ENCODE results near the gene UBASH3A.

UBASH3A gene

DNA sequence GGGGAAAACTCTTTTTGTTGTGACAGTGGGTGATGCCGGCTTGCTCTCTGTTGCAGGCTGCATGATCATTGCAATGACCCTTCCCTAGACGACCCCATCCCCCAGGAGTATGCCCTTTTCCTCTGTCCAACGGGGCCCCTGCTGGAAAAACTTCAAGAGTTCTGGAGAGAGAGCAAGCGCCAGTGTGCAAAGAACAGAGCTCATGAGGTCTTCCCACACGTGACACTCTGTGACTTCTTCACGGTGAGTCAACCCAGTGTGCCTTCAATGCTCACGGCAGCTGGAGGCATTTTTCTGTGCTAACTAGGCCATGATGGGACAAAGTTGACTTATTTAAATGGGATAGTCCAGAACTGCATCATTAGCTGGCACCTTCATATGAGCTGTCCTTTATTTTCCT lies 5.7 kb downstream of the UBASH3A start:
- DNase-seq (ENCODE audit: low read depth): no peak
- TF ChIP-seq, protein P1, sequence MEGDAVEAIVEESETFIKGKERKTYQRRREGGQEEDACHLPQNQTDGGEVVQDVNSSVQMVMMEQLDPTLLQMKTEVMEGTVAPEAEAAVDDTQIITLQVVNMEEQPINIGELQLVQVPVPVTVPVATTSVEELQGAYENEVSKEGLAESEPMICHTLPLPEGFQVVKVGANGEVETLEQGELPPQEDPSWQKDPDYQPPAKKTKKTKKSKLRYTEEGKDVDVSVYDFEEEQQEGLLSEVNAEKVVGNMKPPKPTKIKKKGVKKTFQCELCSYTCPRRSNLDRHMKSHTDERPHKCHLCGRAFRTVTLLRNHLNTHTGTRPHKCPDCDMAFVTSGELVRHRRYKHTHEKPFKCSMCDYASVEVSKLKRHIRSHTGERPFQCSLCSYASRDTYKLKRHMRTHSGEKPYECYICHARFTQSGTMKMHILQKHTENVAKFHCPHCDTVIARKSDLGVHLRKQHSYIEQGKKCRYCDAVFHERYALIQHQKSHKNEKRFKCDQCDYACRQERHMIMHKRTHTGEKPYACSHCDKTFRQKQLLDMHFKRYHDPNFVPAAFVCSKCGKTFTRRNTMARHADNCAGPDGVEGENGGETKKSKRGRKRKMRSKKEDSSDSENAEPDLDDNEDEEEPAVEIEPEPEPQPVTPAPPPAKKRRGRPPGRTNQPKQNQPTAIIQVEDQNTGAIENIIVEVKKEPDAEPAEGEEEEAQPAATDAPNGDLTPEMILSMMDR (conservative IDR thresholded peaks at IDR 0.05; ENCODE audit: low read depth, low read length): no peak
- H3K4me3 ChIP-seq (ENCODE audit: low read depth, low read length): no peak overlapping the region

GRCh38 chr21:42411197-42411869 lies 7.6 kb downstream of the UBASH3A start:
- TF ChIP-seq, protein P1 (conservative IDR thresholded peaks at IDR 0.05; ENCODE audit: low read depth, low read length): peak; percentile 35
- no peak overlapping the region for H3K4me3 ChIP-seq (ENCODE audit: low read depth, low read length)
- no peak for DNase-seq (ENCODE audit: low read depth)

GRCh38 chr21:42411891-42412635 lies 8.4 kb downstream of the UBASH3A start:
- DNase-seq (ENCODE audit: low read depth): peak; percentile 52
- TF ChIP-seq, protein P1 (conservative IDR thresholded peaks at IDR 0.05; ENCODE audit: low read depth, low read length): no peak
- H3K4me3 ChIP-seq (ENCODE audit: low read depth, low read length): no peak overlapping the region

- TF ChIP-seq, protein P1 (conservative IDR thresholded peaks at IDR 0.05; ENCODE audit: low read depth, low read length): no peak
- no peak for DNase-seq (ENCODE audit: low read depth)
- no peak overlapping the region for H3K4me3 ChIP-seq (ENCODE audit: low read depth, low read length)
Observed at GRCh38 chr21:42412636-42412933, 8.9 kb downstream of the UBASH3A start.

- DNase-seq (ENCODE audit: low read depth): no peak
- TF ChIP-seq, protein P1 (conservative IDR thresholded peaks at IDR 0.05; ENCODE audit: low read depth, low read length): no peak
- H3K4me3 ChIP-seq (ENCODE audit: low read depth, low read length): no peak overlapping the region
Observed at GRCh38 chr21:42413093-42413492, 9.4 kb downstream of the UBASH3A start.

DNA sequence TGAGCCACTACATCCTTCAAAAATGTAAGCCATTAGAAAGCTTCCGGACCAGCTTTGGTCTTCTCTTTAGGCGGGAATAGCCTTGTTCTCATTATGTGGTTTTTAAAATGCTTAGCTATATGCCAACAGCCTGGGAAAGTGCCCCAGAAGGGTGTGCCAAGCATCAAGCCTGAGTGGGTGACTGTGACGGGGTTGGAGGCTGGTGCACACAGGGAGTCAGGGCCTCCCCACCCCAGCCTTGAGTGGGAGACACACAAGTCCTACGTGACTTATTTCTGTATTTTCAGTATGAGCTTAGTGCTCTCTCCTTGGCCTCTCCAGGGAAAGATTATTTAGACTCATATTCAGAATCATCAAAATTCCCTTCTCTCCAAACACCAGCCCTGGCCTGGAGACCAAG lies 9.8 kb downstream of the UBASH3A start:
- DNase-seq (ENCODE audit: low read depth): no peak
- TF ChIP-seq, protein P1 (conservative IDR thresholded peaks at IDR 0.05; ENCODE audit: low read depth, low read length): no peak
- no peak overlapping the region for H3K4me3 ChIP-seq (ENCODE audit: low read depth, low read length)

- TF ChIP-seq, protein P1 (conservative IDR thresholded peaks at IDR 0.05; ENCODE audit: low read depth, low read length): no peak
- no peak overlapping the region for H3K4me3 ChIP-seq (ENCODE audit: low read depth, low read length)
- DNase-seq (ENCODE audit: low read depth): no peak
Observed at GRCh38 chr21:42414066-42414465, 10.4 kb downstream of the UBASH3A start.

All from choroid plexus epithelial cell (primary cell).